ENCODE measurements around the gene ILDR2.

Gene ILDR2

DNA sequence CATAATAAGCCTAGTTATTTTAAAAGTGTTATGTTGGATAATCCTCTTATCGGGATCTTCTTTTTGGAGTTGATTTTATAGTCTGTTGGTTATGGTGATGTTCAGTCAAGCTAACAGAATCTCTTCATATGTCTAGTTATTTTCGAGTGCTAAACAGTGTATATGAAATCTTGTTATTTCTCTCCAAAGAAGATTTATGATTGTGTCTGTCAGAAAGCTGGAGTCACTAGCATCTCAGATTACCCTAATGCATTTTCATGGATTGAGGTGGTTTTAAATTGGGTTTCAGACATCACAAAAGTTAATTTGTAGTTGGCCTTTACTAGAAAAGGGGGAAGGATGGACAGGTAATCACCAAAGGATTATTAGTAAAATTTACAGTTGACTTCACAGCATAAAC is 27.0 kb upstream of the ILDR2 start:
- no peak overlapping the region for H3K4me3 ChIP-seq (replicated peaks; ENCODE audit: insufficient read depth, low read length)
- no peak overlapping the region for H3K27ac ChIP-seq (replicated peaks)
- no peak for TF ChIP-seq POLR2AphosphoS5 (IDR thresholded peaks at IDR 0.05; ENCODE audit: low read depth)
- TF ChIP-seq, protein P1, sequence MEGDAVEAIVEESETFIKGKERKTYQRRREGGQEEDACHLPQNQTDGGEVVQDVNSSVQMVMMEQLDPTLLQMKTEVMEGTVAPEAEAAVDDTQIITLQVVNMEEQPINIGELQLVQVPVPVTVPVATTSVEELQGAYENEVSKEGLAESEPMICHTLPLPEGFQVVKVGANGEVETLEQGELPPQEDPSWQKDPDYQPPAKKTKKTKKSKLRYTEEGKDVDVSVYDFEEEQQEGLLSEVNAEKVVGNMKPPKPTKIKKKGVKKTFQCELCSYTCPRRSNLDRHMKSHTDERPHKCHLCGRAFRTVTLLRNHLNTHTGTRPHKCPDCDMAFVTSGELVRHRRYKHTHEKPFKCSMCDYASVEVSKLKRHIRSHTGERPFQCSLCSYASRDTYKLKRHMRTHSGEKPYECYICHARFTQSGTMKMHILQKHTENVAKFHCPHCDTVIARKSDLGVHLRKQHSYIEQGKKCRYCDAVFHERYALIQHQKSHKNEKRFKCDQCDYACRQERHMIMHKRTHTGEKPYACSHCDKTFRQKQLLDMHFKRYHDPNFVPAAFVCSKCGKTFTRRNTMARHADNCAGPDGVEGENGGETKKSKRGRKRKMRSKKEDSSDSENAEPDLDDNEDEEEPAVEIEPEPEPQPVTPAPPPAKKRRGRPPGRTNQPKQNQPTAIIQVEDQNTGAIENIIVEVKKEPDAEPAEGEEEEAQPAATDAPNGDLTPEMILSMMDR (IDR thresholded peaks at IDR 0.05; ENCODE audit: insufficient read depth, low read length), result no peak
- TF ChIP-seq, protein P2, sequence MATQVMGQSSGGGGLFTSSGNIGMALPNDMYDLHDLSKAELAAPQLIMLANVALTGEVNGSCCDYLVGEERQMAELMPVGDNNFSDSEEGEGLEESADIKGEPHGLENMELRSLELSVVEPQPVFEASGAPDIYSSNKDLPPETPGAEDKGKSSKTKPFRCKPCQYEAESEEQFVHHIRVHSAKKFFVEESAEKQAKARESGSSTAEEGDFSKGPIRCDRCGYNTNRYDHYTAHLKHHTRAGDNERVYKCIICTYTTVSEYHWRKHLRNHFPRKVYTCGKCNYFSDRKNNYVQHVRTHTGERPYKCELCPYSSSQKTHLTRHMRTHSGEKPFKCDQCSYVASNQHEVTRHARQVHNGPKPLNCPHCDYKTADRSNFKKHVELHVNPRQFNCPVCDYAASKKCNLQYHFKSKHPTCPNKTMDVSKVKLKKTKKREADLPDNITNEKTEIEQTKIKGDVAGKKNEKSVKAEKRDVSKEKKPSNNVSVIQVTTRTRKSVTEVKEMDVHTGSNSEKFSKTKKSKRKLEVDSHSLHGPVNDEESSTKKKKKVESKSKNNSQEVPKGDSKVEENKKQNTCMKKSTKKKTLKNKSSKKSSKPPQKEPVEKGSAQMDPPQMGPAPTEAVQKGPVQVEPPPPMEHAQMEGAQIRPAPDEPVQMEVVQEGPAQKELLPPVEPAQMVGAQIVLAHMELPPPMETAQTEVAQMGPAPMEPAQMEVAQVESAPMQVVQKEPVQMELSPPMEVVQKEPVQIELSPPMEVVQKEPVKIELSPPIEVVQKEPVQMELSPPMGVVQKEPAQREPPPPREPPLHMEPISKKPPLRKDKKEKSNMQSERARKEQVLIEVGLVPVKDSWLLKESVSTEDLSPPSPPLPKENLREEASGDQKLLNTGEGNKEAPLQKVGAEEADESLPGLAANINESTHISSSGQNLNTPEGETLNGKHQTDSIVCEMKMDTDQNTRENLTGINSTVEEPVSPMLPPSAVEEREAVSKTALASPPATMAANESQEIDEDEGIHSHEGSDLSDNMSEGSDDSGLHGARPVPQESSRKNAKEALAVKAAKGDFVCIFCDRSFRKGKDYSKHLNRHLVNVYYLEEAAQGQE (IDR thresholded peaks at IDR 0.05; ENCODE audit: insufficient replicate concordance, low read depth), result no peak
- TF ChIP-seq GABPA (IDR thresholded peaks at IDR 0.05; ENCODE audit: low read depth), result no peak
- H3K27me3 ChIP-seq (ENCODE audit: insufficient read depth, poor library complexity, severe bottlenecking), result no peaks in the 10 kb centered on the region
- no peak for DNase-seq (ENCODE audit: low read depth in 1 of 2, low spot score in 1 of 2)

DNA sequence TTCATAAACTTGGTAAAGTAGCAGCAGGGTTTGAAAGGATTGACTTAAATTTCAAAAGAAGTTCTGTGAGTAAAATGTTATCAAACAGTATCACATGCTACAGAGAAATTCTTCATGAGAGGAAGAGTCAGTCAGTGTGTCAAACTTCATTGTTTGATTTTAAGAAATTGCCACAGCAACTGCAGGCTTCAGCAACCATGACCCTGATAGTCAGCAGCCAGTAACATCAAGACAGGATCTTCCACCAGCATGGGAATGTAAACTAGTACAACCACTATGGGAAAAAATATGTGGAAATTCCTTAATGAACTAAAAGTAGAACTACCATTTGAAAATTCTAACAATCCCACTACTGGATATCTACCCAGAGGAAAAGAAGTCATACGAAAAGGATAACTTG is 25.2 kb upstream of the ILDR2 start:
- no peak for TF ChIP-seq POLR2AphosphoS5 (IDR thresholded peaks at IDR 0.05; ENCODE audit: low read depth)
- TF ChIP-seq GABPA (IDR thresholded peaks at IDR 0.05; ENCODE audit: low read depth), result no peak
- TF ChIP-seq SPI1 (IDR thresholded peaks at IDR 0.05; ENCODE audit: borderline replicate concordance, low read depth), result no peak
- TF ChIP-seq, protein P1 (IDR thresholded peaks at IDR 0.05; ENCODE audit: insufficient read depth, low read length), result no peak
- TF ChIP-seq, protein P2 (IDR thresholded peaks at IDR 0.05; ENCODE audit: insufficient replicate concordance, low read depth), result no peak
- Histone ChIP-seq H3K27me3 (ENCODE audit: insufficient read depth, poor library complexity, severe bottlenecking) (no peaks in the 10 kb centered on the region), H3K27ac (replicated peaks) (no peak overlapping the region), H3K4me3 (replicated peaks; ENCODE audit: insufficient read depth, low read length) (no peak overlapping the region)
- DNase-seq (ENCODE audit: low read depth in 1 of 2, low spot score in 1 of 2), result no peak

DNA sequence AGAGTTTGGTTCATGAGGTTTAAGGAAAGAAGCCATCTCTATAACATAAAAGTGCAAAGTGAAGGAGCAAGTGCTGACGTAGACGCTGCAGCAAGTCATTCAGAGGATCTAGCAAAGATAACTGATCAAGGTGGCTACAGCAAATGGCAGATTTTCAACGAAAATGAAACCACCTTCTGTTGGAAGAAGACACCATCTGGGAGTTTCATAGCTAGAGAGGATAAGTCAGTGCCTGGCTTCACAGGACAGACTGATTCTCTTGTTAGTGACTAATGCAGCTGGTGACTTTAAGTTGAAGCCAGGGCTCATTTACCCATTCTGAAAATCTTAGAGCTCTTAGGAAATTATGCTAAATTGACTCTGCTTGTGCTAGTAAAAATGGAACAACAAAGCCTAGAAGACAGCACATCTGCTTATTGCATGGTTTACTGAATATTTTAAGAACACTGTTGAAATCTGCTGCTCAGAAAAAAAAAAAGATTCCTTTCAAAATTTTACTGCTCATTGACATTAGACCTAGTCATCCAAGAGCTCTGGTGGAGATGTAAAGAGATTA is 24.2 kb upstream of the ILDR2 start:
- no peak for DNase-seq (ENCODE audit: low read depth in 1 of 2, low spot score in 1 of 2)
- H3K27me3 ChIP-seq (ENCODE audit: insufficient read depth, poor library complexity, severe bottlenecking), result no peaks in the 10 kb centered on the region
- TF ChIP-seq SPI1 (IDR thresholded peaks at IDR 0.05; ENCODE audit: borderline replicate concordance, low read depth) (no peak), POLR2AphosphoS5 (IDR thresholded peaks at IDR 0.05; ENCODE audit: low read depth) (no peak), GABPA (IDR thresholded peaks at IDR 0.05; ENCODE audit: low read depth) (no peak)
- TF ChIP-seq, protein P2 (IDR thresholded peaks at IDR 0.05; ENCODE audit: insufficient replicate concordance, low read depth), result no peak
- TF ChIP-seq, protein P1 (IDR thresholded peaks at IDR 0.05; ENCODE audit: insufficient read depth, low read length), result no peak
- H3K27ac ChIP-seq (replicated peaks), result no peak overlapping the region
- H3K4me3 ChIP-seq (replicated peaks; ENCODE audit: insufficient read depth, low read length), result no peak overlapping the region
